HG03025 (cell line): ENCODE data around the gene CRADD.
"Not testable (repeated sequence)": the region's sequence is repeated elsewhere in the genome, so short reads cannot be mapped to it uniquely, and the experiment has no call there.

ENCODE experiments used
- ATAC-seq: cut with Tn5 transposase; IDR thresholded peaks from one replicate; pipeline ENCODE4 v1.9.1; 2021; ENCODE audit warnings: mild to moderate bottlenecking, moderate library complexity; ENCODE audit not compliant: unreplicated experiment, low FRiP score

Gene CRADD

DNA sequence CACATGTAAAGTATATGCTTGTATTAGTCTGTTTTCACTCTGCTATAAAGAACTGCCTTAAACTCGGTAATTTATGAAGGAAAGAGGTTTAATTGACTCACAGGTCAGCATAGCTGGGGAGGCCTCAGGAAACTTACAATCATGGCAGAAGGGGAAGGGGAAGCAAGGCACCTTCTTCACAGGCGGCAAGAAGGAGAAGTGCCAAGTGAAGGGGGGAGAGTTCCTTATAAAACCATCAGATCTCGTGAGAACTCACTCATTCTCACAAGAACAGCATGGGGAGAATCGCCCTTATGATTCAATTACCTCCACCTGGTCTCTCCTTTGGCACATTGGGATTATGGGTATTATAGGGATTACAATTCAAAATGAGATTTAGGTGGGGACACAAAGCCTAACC is 241.7 kb downstream of the CRADD start:
- no peak for ATAC-seq

DNA sequence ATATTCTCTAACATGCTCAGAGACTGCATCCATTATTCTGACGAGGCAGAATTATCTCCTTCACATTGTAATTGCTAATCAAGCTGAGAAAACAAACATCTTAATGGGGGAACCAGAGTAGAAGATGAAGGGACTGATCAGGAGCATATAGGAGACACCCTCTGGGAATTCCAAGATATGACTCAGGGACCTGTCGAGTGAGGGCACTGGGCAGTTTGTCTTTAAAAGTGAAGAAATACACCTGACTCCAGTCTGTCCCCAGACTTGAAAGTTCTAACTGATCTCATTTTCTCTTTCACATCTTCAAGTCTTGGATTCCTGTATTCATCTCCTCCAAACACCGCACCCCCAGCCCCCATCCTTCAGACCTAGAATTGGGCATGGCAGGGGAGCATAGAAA is 244.3 kb downstream of the CRADD start:
- no peak for ATAC-seq

- ATAC-seq = no peak
Observed at GRCh38 chr12:93922583-93923006, 245.4 kb downstream of the CRADD start.

- ATAC-seq = no peak
Observed at GRCh38 chr12:93924367-93924766, 247.2 kb downstream of the CRADD start.

DNA sequence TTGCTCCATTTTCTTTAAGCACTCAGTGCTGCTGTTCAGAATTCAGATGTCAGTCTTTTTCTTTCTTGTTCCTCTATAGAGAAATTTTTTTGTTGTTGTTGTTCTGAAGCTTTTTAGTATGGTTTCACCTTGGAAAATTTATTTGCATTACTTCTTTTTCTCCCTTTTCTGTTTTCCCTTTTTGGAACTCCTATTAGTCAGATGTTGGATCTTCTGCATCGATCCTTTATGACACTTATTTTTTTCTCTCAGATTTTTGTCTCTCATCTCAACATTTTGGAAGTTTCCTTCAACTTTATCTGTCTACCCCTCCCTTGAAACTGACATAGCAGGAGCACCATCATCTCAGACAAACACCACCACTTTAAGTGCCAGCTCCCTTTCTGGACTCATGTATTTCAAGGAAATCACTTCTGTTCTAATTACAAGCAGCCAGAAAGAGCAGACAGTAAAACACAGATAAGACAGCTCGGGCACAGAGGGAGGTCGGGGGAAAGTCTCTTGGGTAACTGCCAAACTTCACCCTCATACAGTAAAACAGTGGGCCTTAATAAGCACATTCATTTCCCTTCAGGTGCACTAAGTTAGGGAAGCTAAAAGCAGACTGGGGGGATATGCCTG is 248.5 kb downstream of the CRADD start:
- no peak for ATAC-seq

DNA sequence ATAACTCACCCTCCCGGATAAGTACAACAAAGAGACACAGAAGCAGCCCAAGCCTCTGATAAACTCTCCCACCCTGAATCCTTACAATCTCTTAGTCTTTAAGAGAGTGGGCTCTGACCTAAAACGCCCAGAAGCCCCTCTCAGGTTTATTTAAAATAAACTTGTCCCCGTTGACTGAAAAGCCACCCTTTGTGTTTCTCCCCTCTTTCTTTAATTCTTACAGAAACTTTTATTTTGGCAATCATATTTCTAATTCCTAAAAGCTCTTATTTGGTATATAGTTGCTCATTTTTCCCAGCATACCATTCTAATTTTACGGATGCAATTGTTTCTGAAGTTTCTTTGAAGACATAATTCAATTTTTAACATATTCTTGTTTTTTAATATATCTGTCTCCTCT is 249.1 kb downstream of the CRADD start:
- no peak for ATAC-seq

- ATAC-seq = not testable (repeated sequence)
Observed at GRCh38 chr12:93929081-93929480, 251.9 kb downstream of the CRADD start.

DNA sequence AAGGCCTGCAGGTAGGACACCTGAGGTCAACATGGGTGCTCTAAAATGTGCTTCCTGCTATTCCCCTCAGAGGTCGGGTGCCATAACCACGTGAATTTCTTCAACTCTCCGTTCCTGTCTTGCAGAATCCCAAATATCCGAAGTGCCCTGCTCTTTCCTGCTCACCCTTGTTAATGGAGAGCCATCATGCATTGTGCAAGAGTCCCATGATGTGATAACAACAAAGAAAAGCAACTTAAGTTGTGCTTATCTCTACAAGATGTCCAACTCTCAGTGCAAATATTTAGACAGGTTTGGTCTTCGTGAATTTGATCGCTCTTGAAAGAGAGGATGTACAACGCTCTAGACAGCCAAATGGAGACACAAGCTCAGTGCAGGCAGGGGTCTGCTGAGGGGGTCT is 260.6 kb downstream of the CRADD start:
- ATAC-seq = no peak

DNA sequence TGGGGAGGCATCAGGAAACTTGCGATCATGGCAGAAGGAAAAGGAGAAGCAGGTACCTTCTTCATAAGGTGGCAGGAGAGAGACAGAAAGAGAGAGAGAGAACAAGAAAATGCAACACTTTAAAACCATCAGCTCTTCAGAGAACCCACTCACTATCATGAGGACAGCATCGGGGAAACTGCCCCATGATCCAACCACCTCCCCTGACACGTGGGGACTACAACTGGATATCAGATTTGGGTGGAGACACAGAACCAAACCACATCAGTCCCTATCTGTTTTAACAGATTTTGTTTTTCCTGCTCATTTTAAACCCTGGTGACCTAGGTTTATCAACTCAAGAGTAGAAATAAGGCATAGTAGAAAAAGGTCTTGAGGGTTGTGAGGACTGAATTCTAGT is 261.1 kb downstream of the CRADD start:
- ATAC-seq = no peak

- no peak for ATAC-seq
Observed at GRCh38 chr12:93938931-93939330, 261.8 kb downstream of the CRADD start.

DNA sequence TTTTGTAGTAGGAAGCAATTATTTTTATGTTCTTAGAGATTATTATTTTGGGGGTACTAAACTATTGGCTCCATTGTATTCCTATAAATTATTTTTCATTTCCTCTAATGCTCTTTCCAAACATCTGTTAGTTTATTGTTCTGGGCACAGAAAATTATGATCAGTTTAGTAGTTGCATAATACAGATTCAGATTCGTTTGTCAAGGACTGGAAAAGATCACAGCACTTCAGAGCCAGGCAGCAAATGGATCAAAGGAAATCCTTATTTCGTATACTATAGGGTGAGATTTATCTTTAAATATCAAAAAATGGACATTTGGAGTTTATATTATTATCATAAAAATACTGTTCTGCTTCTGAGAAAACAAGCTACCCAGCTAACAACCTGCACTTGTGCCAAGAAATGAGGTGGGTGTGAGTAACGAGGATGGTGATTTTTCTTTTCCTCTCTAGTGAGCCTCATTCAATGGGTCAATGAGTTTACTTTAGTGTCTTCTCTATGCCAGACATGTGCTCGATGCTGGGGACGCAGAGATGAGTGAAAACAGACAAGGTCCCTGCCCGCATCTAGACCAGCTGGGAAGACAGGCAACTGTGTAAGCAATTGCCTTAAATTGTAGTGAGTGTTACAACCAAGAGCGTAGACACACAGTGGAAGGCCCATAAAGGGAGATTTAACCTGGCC is 262.6 kb downstream of the CRADD start:
- ATAC-seq = no peak

DNA sequence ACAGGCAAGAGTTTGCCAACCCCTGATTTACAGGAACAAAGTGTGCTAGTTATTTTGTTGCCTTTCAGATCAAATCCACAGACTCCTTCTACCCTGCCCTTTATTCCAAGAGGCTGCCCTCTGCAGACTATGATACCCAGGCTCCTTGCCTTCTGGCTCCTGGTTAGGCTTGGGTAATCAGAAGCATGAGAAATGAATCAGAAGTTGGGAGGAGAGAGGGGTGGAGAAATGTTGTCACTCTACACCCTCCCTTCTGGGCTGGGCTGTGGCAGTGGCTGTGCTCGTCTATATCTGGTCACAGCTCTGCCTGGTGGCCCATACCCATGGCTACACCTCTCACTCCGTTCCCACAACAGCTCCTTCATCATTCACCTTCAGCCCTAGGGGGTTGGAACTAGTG is 266.6 kb downstream of the CRADD start:
- ATAC-seq = no peak

DNA sequence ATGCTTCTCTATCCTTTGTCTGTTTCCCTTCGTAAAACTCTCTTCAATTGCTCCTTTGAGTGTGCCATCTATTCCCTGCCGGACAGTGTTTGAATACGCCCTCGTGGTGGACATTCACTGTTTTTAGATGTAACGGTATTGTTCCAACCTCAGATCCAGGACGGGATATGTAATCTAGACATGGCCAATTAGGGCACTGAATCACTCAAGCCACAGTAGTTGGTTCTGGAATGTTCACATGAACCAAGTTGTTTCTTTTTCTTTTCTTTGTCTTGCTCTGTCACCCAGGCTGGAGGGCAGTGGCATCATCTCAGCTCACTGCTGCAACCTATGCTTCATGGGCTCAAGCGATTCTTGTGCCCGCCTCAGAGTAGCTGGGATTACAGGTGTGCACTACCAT is 267.0 kb downstream of the CRADD start:
- no peak for ATAC-seq
